Measurements from ENCODE around the gene CARNS1. TPM values are rescaled to one million over a fixed set of nuclear protein-coding genes. Genes with fewer than 3 reads are reported as not detected.

Gene CARNS1
- total and polyA plus RNA-seq, 2 experiments from 2014 or later: 0.38 to 0.43 TPM

DNA sequence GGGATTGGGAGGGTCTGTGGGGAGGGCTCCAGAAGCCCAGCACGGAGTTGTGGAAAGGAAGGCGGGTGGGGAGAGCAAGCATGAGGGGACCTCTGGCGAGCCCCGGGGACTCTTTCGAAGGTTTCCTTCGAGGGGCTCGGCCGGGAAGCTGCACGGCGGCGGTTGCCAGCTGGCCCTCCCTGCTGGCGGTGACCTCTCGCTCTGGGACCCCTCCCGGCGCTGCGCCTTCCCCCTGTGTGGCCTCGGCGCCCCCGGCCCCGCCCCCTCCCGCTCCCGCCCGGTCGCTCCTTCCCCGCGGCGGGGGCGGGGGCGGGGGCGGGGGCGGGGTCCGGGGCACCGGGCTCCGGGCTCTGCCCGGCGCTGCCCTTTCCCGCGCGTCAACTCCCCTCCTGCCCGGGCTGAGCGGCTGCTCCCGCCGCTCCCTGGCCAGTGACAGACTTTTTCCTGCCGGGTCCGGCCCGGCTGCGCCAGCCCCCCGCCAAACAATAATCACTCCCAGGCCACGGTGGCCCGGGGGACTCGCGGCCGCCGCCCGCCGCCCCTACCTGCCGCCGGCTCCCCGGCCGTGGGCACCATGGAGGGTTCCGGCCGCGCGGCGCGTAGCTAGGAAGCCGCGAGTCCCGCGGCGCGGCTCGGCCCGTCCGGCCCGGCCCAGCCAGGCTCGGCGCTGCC is 43.0 kb upstream of the CARNS1 start:
- Histone ChIP-seq H3K4me2 (ENCODE audit: unreplicated experiment) (peak overlapping the region; percentile 85), H3K9me3 (ENCODE audit: low read depth) (no peaks in the 10 kb centered on the region), H3K4me1 (ENCODE audit: insufficient read depth) (peaks cover 50% of the 10 kb centered on the region), H3K27me3 (replicated peaks; ENCODE audit: insufficient read depth) (no peaks in the 10 kb centered on the region), H4K20me1 (ENCODE audit: insufficient read depth) (peaks cover 18% of the 10 kb centered on the region), H3K9me2 (ENCODE audit: insufficient read depth) (no peaks in the 10 kb centered on the region), H3K9ac (peak overlapping the region; percentile 100), H3K79me2 (ENCODE audit: insufficient read depth) (peaks cover 54% of the 10 kb centered on the region), H3K27ac (peak overlapping the region; percentile 98), H2AFZ (no peak overlapping the region), H3K36me3 (ENCODE audit: low read depth) (0 out of 2 replicates have a peak, but pooled peaks cover 5% of the 10 kb centered on the region), H3K4me3 (peak overlapping the region; percentile 81), H3F3A (ENCODE audit: insufficient read depth) (peaks cover 17% of the 10 kb centered on the region; the same call in 1 of the 2 replicates)
- in situ Hi-C loops (cut with MboI): no loop called here
- 1% methylated on average over 25 to 50 of the region's 78 CpGs for WGBS, 2 experiments (ENCODE audit: low coverage in 1 of 2, low lambda C conversion rate in 2 of 2, missing lambda C conversion rate in 2 of 2)
- TF ChIP-seq EZH2phosphoT487 (IDR thresholded peaks at IDR 0.05; ENCODE audit: insufficient read depth, low read depth) (no peak), EZH2 (IDR thresholded peaks at IDR 0.05; ENCODE audit: insufficient read depth, poor library complexity, severe bottlenecking) (no peak)
- DNase-seq: peak; percentile 48

DNA sequence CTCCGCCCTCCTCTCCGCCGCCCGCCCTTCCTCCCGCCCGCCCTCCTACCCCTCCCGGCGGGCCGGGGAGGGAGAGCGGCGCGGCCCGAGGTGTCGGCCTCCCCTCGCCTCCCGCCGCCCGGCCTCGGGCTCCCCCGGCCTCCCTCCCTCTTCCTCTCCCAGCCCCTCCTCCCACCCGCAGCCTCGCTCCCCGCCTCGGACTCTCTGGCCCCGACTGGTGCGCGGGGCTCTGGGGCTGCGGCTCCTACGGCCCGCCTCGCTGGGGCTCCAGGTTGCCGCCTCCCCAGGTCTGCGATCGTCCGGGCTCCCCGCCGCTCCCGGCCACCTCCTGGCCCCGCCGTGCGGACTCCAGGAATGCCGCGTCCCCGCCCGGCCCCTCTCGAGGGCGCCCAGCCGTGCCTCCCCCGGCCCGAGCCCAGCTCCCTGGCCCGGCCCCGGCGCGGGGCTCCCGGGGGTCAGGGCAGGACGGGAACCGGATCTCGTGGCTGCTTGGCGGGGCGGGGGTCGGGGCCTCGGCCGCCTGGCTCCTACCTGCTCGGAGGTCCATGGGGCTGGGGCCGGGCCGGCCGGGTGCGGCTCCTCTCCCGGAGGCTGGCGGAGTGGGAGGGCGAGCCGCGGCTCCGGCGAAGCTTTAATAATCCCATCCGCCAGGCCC is 42.4 kb upstream of the CARNS1 start, which contains the start of gene CLCF1:
CLCF1 (minus strand) TSS at position 606 of the 655 bp plus-strand sequence; CDS start at position 547, 59 bp downstream.
- H3K4me1 ChIP-seq (ENCODE audit: insufficient read depth): peaks cover 48% of the 10 kb centered on the region
- peak within 1 kb of the TSS; percentile 100 for H3K9ac ChIP-seq
- H3K27me3 ChIP-seq (replicated peaks; ENCODE audit: insufficient read depth): no peaks in the 10 kb centered on the region
- TF ChIP-seq EZH2 (IDR thresholded peaks at IDR 0.05; ENCODE audit: insufficient read depth, poor library complexity, severe bottlenecking) (no peak), EZH2phosphoT487 (IDR thresholded peaks at IDR 0.05; ENCODE audit: insufficient read depth, low read depth) (no peak)
- no peaks in the 10 kb centered on the region for H3K9me3 ChIP-seq (ENCODE audit: low read depth)
- H3F3A ChIP-seq (ENCODE audit: insufficient read depth): peaks cover 16% of the 10 kb centered on the region; the same call in 1 of the 2 replicates
- H2AFZ ChIP-seq: no peak within 1 kb of the TSS
- WGBS, 2 experiments (ENCODE audit: low coverage in 1 of 2, low lambda C conversion rate in 2 of 2, missing lambda C conversion rate in 2 of 2): 1 to 2% methylated on average over 23 to 61 of the region's 76 CpGs
- H3K4me2 ChIP-seq (ENCODE audit: unreplicated experiment): peak within 1 kb of the TSS; percentile 79
- peak within 1 kb of the TSS; percentile 98 for H3K27ac ChIP-seq
- peaks cover 14% of the 10 kb centered on the region for H4K20me1 ChIP-seq (ENCODE audit: insufficient read depth)
- in situ Hi-C loops (cut with MboI): no loop called here
- H3K9me2 ChIP-seq (ENCODE audit: insufficient read depth): no peaks in the 10 kb centered on the region
- H3K36me3 ChIP-seq (ENCODE audit: low read depth): 0 out of 2 replicates have a peak, but pooled peaks cover 5% of the 10 kb centered on the region
- peaks cover 47% of the 10 kb centered on the region for H3K79me2 ChIP-seq (ENCODE audit: insufficient read depth)
- peak within 1 kb of the TSS; percentile 81 for H3K4me3 ChIP-seq
- DNase-seq: peak; percentile 75

- H3K4me1 ChIP-seq (ENCODE audit: insufficient read depth): peaks cover 47% of the 10 kb centered on the region
- in situ Hi-C loops (cut with MboI): no loop called here
- 1% methylated on average over 22 to 40 of the region's 40 CpGs for WGBS, 2 experiments (ENCODE audit: low coverage in 1 of 2, low lambda C conversion rate in 2 of 2, missing lambda C conversion rate in 2 of 2)
Measured at GRCh38 chr11:67373648-67374570, 41.6 kb upstream of the CARNS1 start.

More at GRCh38 chr11:67373648-67374570, 41.6 kb upstream of the CARNS1 start:
- no peaks in the 10 kb centered on the region for H3K27me3 ChIP-seq (replicated peaks; ENCODE audit: insufficient read depth)
- H3K9me2 ChIP-seq (ENCODE audit: insufficient read depth): no peaks in the 10 kb centered on the region
- no peak overlapping the region for H2AFZ ChIP-seq
- H3K4me2 ChIP-seq (ENCODE audit: unreplicated experiment): peak overlapping the region; percentile 79
- peaks cover 39% of the 10 kb centered on the region for H3K79me2 ChIP-seq (ENCODE audit: insufficient read depth)
- peak overlapping the region; percentile 100 for H3K9ac ChIP-seq
- H4K20me1 ChIP-seq (ENCODE audit: insufficient read depth): peaks cover 9% of the 10 kb centered on the region
- 0 out of 2 replicates have a peak, but pooled peaks cover 5% of the 10 kb centered on the region for H3K36me3 ChIP-seq (ENCODE audit: low read depth)
- no peaks in the 10 kb centered on the region for H3K9me3 ChIP-seq (ENCODE audit: low read depth)
- H3K4me3 ChIP-seq: peak overlapping the region; percentile 81
- H3F3A ChIP-seq (ENCODE audit: insufficient read depth): peaks cover 8% of the 10 kb centered on the region; the same call in 1 of the 2 replicates
- TF ChIP-seq EZH2phosphoT487 (IDR thresholded peaks at IDR 0.05; ENCODE audit: insufficient read depth, low read depth) (no peak), EZH2 (IDR thresholded peaks at IDR 0.05; ENCODE audit: insufficient read depth, poor library complexity, severe bottlenecking) (no peak)
- peak overlapping the region; percentile 98 for H3K27ac ChIP-seq
- peak; percentile 99 for DNase-seq
